ENCODE results near the gene PI4KA. TPM values are rescaled to one million over a fixed set of nuclear protein-coding genes. Genes with fewer than 3 reads are reported as not detected.

Gene PI4KA
- polyA plus RNA-seq, 1 of the 3 experiments (the other 2 are of a cell fraction), result 30.0 TPM

DNA sequence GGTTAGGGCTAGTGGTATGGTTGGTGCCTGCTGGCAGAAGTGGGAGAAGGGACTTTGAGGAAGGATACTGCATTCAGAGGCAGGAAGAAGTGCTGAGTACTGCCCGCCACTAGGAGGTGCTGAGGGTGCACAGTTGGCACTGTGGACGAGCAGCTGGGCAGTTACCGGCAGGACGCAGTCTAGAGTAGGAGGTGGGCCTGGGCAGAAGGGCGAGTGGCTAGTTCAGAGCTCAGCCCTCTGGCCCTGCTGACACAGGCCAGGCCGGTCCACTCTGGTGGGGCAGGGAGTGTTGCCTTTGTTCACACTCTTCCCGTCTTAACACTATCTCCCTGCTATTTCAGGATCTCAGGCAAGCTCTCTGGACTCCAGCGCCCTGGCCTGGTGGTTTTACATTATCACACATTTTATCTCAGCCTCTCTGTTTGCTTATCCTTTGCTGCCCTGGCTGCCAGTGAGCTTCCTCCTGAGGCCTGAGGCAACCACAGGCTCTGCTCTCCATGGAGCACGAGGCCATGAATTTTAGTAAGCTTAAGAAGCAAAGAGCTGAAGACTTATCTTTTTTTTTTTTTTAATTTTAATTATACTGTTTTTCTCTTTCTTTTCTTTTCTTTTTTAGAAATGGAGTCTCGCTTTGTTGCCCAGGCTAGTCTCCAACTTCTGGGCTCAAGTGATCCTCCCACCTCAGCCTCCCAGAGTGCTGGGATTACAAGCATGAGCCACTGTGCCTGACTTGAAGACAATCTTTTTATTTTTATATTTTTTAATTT is 27.1 kb upstream of the PI4KA start (continued):
- TF ChIP-seq RFX5 (IDR thresholded peaks at IDR 0.05; ENCODE audit: low read length) (no peak), NFIC (IDR thresholded peaks at IDR 0.05; ENCODE audit: borderline replicate concordance) (no peak), CTCF (IDR thresholded peaks at IDR 0.05) (peak; percentile 91), RCOR1 (IDR thresholded peaks at IDR 0.05; ENCODE audit: low read length) (peak; percentile 10; the same call in 1 of the 2 replicates), MEF2A (IDR thresholded peaks at IDR 0.05; ENCODE audit: borderline replicate concordance, low read depth) (no peak), ELF1 (IDR thresholded peaks at IDR 0.05) (no peak), RAD21 (IDR thresholded peaks at IDR 0.05; ENCODE audit: low read length) (peak; percentile 88), TEAD4 (IDR thresholded peaks at IDR 0.05; ENCODE audit: borderline replicate concordance, insufficient read depth) (no peak)
- TF ChIP-seq, protein P1, sequence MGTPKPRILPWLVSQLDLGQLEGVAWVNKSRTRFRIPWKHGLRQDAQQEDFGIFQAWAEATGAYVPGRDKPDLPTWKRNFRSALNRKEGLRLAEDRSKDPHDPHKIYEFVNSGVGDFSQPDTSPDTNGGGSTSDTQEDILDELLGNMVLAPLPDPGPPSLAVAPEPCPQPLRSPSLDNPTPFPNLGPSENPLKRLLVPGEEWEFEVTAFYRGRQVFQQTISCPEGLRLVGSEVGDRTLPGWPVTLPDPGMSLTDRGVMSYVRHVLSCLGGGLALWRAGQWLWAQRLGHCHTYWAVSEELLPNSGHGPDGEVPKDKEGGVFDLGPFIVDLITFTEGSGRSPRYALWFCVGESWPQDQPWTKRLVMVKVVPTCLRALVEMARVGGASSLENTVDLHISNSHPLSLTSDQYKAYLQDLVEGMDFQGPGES (IDR thresholded peaks at IDR 0.05; ENCODE audit: low read depth, low read length), result no peak

GRCh38 chr22:20885017-20885556 is 26.5 kb upstream of the PI4KA start:
- Histone ChIP-seq H3K27ac (ENCODE audit: low read depth in 2 of 2, low read length in 1 of 2) (peak overlapping the region; percentile 59 to 95; a peak in 3 of 4 replicates), H3K9ac (no peak overlapping the region), H3K79me2 (ENCODE audit: insufficient read depth) (no peaks in the 10 kb centered on the region), H3K4me2 (no peak overlapping the region), H3K4me1 (ENCODE audit: control insufficient read depth in 1 of 2, insufficient read depth in 2 of 2, low read depth in 1 of 2, low read length in 1 of 2) (peaks cover 0 to 32% of the 10 kb centered on the region in 2 experiments; a peak in 1 of 4 replicates), H3K9me2 (no peaks in the 10 kb centered on the region), H3K27me3 (ENCODE audit: insufficient read depth) (no peaks in the 10 kb centered on the region), H3K4me3 (ENCODE audit: low read depth in 2 of 2, low read length in 1 of 2) (peak overlapping the region in 1 of 2 experiments; percentile 27; a peak in 1 of 4 replicates), H3K36me3 (replicated peaks in 1 of 2; ENCODE audit: control insufficient read depth in 1 of 2, insufficient read depth in 2 of 2, low read length in 1 of 2) (peaks cover 12 to 28% of the 10 kb centered on the region in 2 experiments), H2AFZ (ENCODE audit: low read depth) (no peak overlapping the region), H3K9me3 (no peaks in the 10 kb centered on the region), H4K20me1 (ENCODE audit: insufficient read depth) (no peaks in the 10 kb centered on the region), H3F3A (replicated peaks; ENCODE audit: insufficient read depth) (peaks cover 14% of the 10 kb centered on the region)
- peak; percentile 28 for DNase-seq
- ChIA-PET CTCF (interaction anchor here (0.8 to 2.7 kb wide), 34 partner anchors 8 to 218 kb away, joined by 3 to 31 read pairs (median 6); partner anchors contain the start of genes AIFM3, CRKL, P2RX6 and SERPIND1), POLR2A (interaction anchor here (0.5 to 1.7 kb wide), 8 partner anchors 18 to 130 kb away, joined by 3 to 15 read pairs (median 6); partner anchors contain the start of genes CRKL, LZTR1 and P2RX6)
- WGBS (ENCODE audit: low lambda C conversion rate), result 68% methylated on average over 8 of the region's 8 CpGs
- TF ChIP-seq PBX3 (IDR thresholded peaks at IDR 0.05) (no peak), EP300 (IDR thresholded peaks at IDR 0.05; ENCODE audit: borderline replicate concordance in 1 of 2, low read depth in 1 of 2, low read length in 1 of 2) (no peak), CTCF (IDR thresholded peaks at IDR 0.05) (no peak), FOXJ3 (CRISPR knock-in tag; IDR thresholded peaks at IDR 0.05) (no peak), REST (IDR thresholded peaks at IDR 0.05; ENCODE audit: low read depth, low read length) (no peak)
- TF ChIP-seq, protein P2, sequence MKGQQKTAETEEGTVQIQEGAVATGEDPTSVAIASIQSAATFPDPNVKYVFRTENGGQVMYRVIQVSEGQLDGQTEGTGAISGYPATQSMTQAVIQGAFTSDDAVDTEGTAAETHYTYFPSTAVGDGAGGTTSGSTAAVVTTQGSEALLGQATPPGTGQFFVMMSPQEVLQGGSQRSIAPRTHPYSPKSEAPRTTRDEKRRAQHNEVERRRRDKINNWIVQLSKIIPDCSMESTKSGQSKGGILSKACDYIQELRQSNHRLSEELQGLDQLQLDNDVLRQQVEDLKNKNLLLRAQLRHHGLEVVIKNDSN (IDR thresholded peaks at IDR 0.05; ENCODE audit: borderline replicate concordance, low read depth), result no peak

Measured in SK-N-SH (cell line).